Caco-2 (cell line): Measurements from ENCODE around the gene GALNTL6. TPM values are rescaled to one million over a fixed set of nuclear protein-coding genes. Genes with fewer than 3 reads are reported as not detected.
"Not testable (repeated sequence)": the region's sequence is repeated elsewhere in the genome, so short reads cannot be mapped to it uniquely, and the experiment has no call there.

Experiments used
- BruUV-seq: library from RNA; stranded (reverse); fragments of 400-500 nt; replicated peaks from 2 replicates; lab custom pipeline; 2021; lab: Mats Ljungman, UMichigan
- CTCF ChIA-PET: fragments of 300-600 bp; sonication (Branson Sonifier 250); formaldehyde crosslinking; loops from one replicate; lab custom pipeline; 2022; ENCODE audit warnings: antibody characterized with exemption; lab: Charles Lee
- POLR2A ChIA-PET: fragments of 300-600 bp; sonication (Branson Sonifier 250); formaldehyde crosslinking; loops from one replicate; lab custom pipeline; 2022; ENCODE audit warnings: antibody characterized with exemption; lab: Charles Lee
- DNase-seq, 2 experiments: peaks; one replicate each; pipeline versions ENCODE4 v3.0.0 to v3.0.0-alpha.2; 2020 to 2022
- H3K27me3 ChIP-seq: replicated peaks from 2 replicates; pipeline ENCODE4 v1.6.0; 2011; ENCODE audit warnings: low read length; ENCODE audit not compliant: control insufficient read depth, insufficient read depth
- H3K36me3 ChIP-seq: 2 replicates; pipeline ENCODE4 v1.5.1; 2011; ENCODE audit warnings: low read length; ENCODE audit not compliant: control insufficient read depth, insufficient read depth
- H3K4me1 ChIP-seq: fragments of 250-450 bp; sonication (Bioruptor Pico); 2 replicates; pipeline ENCODE4 v1.5.1; 2020; ENCODE audit warnings: mild to moderate bottlenecking
- H3K4me3 ChIP-seq: 2 replicates; pipeline ENCODE4 v1.5.1; 2011; ENCODE audit warnings: low read depth, mild to moderate bottlenecking, control low read depth, low read length
- H3K9me3 ChIP-seq: fragments of 250-450 bp; sonication (Bioruptor Pico); 2 replicates; pipeline ENCODE4 v1.5.1; 2020; ENCODE audit warnings: mild to moderate bottlenecking, moderate library complexity
- H3K27ac Mint-ChIP-seq: one replicate; pipeline ENCODE4 v1.8.0; 2022; ENCODE audit warnings: mixed read lengths; ENCODE audit not compliant: unreplicated experiment
- H3K27me3 Mint-ChIP-seq: one replicate; pipeline ENCODE4 v1.8.0; 2022; ENCODE audit warnings: mixed read lengths; ENCODE audit not compliant: insufficient read depth, unreplicated experiment
- H3K36me3 Mint-ChIP-seq: one replicate; pipeline ENCODE4 v1.8.0; 2022; ENCODE audit warnings: mild to moderate bottlenecking, mixed read lengths; ENCODE audit not compliant: insufficient read depth, unreplicated experiment
- H3K4me1 Mint-ChIP-seq: one replicate; pipeline ENCODE4 v1.8.0; 2022; ENCODE audit warnings: low read depth, mixed read lengths; ENCODE audit not compliant: unreplicated experiment
- H3K4me3 Mint-ChIP-seq: one replicate; pipeline ENCODE4 v1.8.0; 2022; ENCODE audit warnings: mild to moderate bottlenecking, moderate library complexity, mixed read lengths; ENCODE audit not compliant: unreplicated experiment
- H3K9me3 Mint-ChIP-seq: one replicate; pipeline ENCODE4 v1.8.0; 2022; ENCODE audit warnings: mixed read lengths; ENCODE audit not compliant: unreplicated experiment
- CTCF ChIP-seq, 2 experiments: fragments of 200-600 bp in 1 of 2; IDR thresholded peaks; 1 replicate in 1 of 2; 2 replicates in 1 of 2; pipeline versions ENCODE4 v1.5.1 to v1.8.0; 2011 to 2022; ENCODE audit warnings: antibody characterized with exemption in 1 of 2, control low read depth in 1 of 2, inconsistent platforms in 1 of 2, low read depth in 1 of 2, low read length in 1 of 2, mild to moderate bottlenecking in 1 of 2, moderate library complexity in 1 of 2; ENCODE audit not compliant: insufficient read depth in 1 of 2, severe bottlenecking in 1 of 2, unreplicated experiment in 1 of 2
- intact Hi-C: fragments of 100-400 bp; cut with micrococcal nuclease; formaldehyde crosslinking; loops from one replicate; pipeline ENCODE4 v1.10.0; 2022; ENCODE audit not compliant: unreplicated experiment
- total RNA-seq: library from RNA; stranded (reverse); gene quantifications from 2 replicates; pipeline ENCODE4 v1.2.3, GENCODE V29; 2022

GALNTL6 gene
- total RNA-seq, 1 experiment from 2014 or later = not detected

GRCh38 chr4:172951679-172952451 lies 1138.7 kb downstream of the GALNTL6 start:
- CTCF ChIA-PET = no interaction called here
- H3K27me3 ChIP-seq = no peaks in the 10 kb centered on the region
- intact Hi-C loops = no loop called here
- H3K36me3 ChIP-seq = no peaks in the 10 kb centered on the region
- Mint-ChIP-seq H3K27me3 (peaks cover 2% of the 10 kb centered on the region), H3K4me3 (no peak overlapping the region), H3K36me3 (no peaks in the 10 kb centered on the region), H3K27ac (no peak overlapping the region), H3K9me3 (no peaks in the 10 kb centered on the region), H3K4me1 (no peaks in the 10 kb centered on the region)
- POLR2A ChIA-PET = no interaction called here
- DNase-seq = no peak
- H3K9me3 ChIP-seq = no peaks in the 10 kb centered on the region
- no peaks in the 10 kb centered on the region for H3K4me1 ChIP-seq
- TF ChIP-seq CTCF (IDR thresholded peaks at IDR 0.05; ENCODE audit: insufficient read depth in 1 of 2, low read depth in 1 of 2, low read length in 1 of 2, severe bottlenecking in 1 of 2, unreplicated experiment in 1 of 2) = no peak
- no TSS peak for BruUV-seq
- no peak overlapping the region for H3K4me3 ChIP-seq

GRCh38 chr4:172953896-172954568 lies 1140.8 kb downstream of the GALNTL6 start:
- Mint-ChIP-seq H3K4me1 (no peaks in the 10 kb centered on the region), H3K9me3 (no peaks in the 10 kb centered on the region), H3K27ac (no peak overlapping the region), H3K4me3 (no peak overlapping the region), H3K36me3 (no peaks in the 10 kb centered on the region), H3K27me3 (no peaks in the 10 kb centered on the region)
- H3K9me3 ChIP-seq = no peaks in the 10 kb centered on the region
- H3K36me3 ChIP-seq = no peaks in the 10 kb centered on the region
- H3K4me1 ChIP-seq = no peaks in the 10 kb centered on the region
- DNase-seq = no peak
- intact Hi-C loops = no loop called here
- BruUV-seq = no TSS peak
- TF ChIP-seq CTCF (IDR thresholded peaks at IDR 0.05; ENCODE audit: insufficient read depth in 1 of 2, low read depth in 1 of 2, low read length in 1 of 2, severe bottlenecking in 1 of 2, unreplicated experiment in 1 of 2) = no peak
- ChIA-PET POLR2A (no interaction called here), CTCF (no interaction called here)
- H3K4me3 ChIP-seq = no peak overlapping the region
- H3K27me3 ChIP-seq = no peaks in the 10 kb centered on the region

GRCh38 chr4:172956340-172956739 lies 1143.1 kb downstream of the GALNTL6 start:
- H3K36me3 ChIP-seq, BruUV-seq, H3K4me3 Mint-ChIP-seq, CTCF ChIA-PET, H3K4me1 ChIP-seq, H3K36me3 Mint-ChIP-seq, H3K9me3 ChIP-seq, H3K27ac Mint-ChIP-seq, intact Hi-C loops, DNase-seq, H3K27me3 ChIP-seq, H3K4me3 ChIP-seq, H3K4me1 Mint-ChIP-seq: not testable (repeated sequence)
- peaks cover 11% of the 10 kb centered on the region for H3K27me3 Mint-ChIP-seq
- peaks cover 12% of the 10 kb centered on the region for H3K9me3 Mint-ChIP-seq
- POLR2A ChIA-PET = interaction anchor here (0.6 kb wide), 1 partner anchor 346 kb away, joined by 3 read pairs; no protein-coding TSS in a partner anchor
